ENCODE data around the gene MDC1.
"Not testable (repeated sequence)": the region's sequence is repeated elsewhere in the genome, so short reads cannot be mapped to it uniquely, and the experiment has no call there.

DNA sequence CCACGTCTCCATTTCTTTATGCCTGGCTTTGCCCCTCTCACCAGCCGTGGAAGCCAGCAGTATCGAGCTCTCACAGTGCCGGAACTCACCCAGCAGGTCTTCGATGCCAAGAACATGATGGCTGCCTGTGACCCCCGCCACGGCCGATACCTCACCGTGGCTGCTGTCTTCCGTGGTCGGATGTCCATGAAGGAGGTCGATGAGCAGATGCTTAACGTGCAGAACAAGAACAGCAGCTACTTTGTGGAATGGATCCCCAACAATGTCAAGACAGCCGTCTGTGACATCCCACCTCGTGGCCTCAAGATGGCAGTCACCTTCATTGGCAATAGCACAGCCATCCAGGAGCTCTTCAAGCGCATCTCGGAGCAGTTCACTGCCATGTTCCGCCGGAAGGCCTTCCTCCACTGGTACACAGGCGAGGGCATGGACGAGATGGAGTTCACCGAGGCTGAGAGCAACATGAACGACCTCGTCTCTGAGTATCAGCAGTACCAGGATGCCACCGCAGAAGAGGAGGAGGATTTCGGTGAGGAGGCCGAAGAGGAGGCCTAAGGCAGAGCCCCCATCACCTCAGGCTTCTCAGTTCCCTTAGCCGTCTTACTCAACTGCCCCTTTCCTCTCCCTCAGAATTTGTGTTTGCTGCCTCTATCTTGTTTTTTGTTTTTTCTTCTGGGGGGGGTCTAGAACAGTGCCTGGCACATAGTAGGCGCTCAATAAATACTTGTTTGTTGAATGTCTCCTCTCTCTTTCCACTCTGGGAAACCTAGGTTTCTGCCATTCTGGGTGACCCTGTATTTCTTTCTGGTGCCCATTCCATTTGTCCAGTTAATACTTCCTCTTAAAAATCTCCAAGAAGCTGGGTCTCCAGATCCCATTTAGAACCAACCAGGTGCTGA lies 7.0 kb upstream of the MDC1 start:
- TF ChIP-seq EZH2 (IDR thresholded peaks at IDR 0.05; ENCODE audit: insufficient read depth, poor library complexity, severe bottlenecking); EZH2phosphoT487 (IDR thresholded peaks at IDR 0.05; ENCODE audit: insufficient read depth, low read depth): not testable (repeated sequence)
